Endometrial microvascular endothelial cells (primary cell): ENCODE data around the gene DTX1. TPM values are rescaled to one million over a fixed set of nuclear protein-coding genes. Genes with fewer than 3 reads are reported as not detected.

Experiments used
- in situ Hi-C: cut with HindIII; loops from 2 replicates; pipeline ENCODE4 v1.10.0; 2017; ENCODE audit warnings: low sequenced_read_pairs, low pct_unique_long_range_greater_than_20kb; ENCODE audit errors: inconsistent ontology term
- total RNA-seq: library from RNA; depleted of rRNA; stranded (reverse); fragments of >200 nt; gene quantifications from one replicate; pipeline ENCODE4 v1.2.3, GENCODE V29; 2015; ENCODE audit errors: inconsistent ontology term

Gene DTX1
- total RNA-seq, 1 donor from 2014 or later = not detected

GRCh38 chr12:113051759-113052158 is 4.8 kb upstream of the DTX1 start:
- in situ Hi-C loops = loop anchor here (25.0 kb wide), 1 partner anchor 111 kb away; no protein-coding TSS in a partner anchor

GRCh38 chr12:113052326-113052725 is 4.2 kb upstream of the DTX1 start:
- in situ Hi-C loops = loop anchor here (25.0 kb wide), 1 partner anchor 110 kb away; no protein-coding TSS in a partner anchor

- in situ Hi-C loops = loop anchor here (25.0 kb wide), 1 partner anchor 107 kb away; no protein-coding TSS in a partner anchor
These were observed 1.5 kb upstream of the DTX1 start for GRCh38 chr12:113054948-113055486.

GRCh38 chr12:113055594-113056380 is 743 bp upstream of the DTX1 start:
- in situ Hi-C loops = loop anchor here (25.0 kb wide), 1 partner anchor 107 kb away; no protein-coding TSS in a partner anchor

- in situ Hi-C loops = loop anchor here (25.0 kb wide), 1 partner anchor 106 kb away; no protein-coding TSS in a partner anchor
These were observed 224 bp upstream of the DTX1 start for GRCh38 chr12:113056381-113056630.

GRCh38 chr12:113057565-113058485 is 1.3 kb downstream of the DTX1 start:
- in situ Hi-C loops = loop anchor here (25.0 kb wide), 1 partner anchor 104 kb away; no protein-coding TSS in a partner anchor

- in situ Hi-C loops = loop anchor here (25.0 kb wide), 1 partner anchor 104 kb away; no protein-coding TSS in a partner anchor
These were observed 2.0 kb downstream of the DTX1 start for GRCh38 chr12:113058553-113058952.

- in situ Hi-C loops = loop anchor here (25.0 kb wide), 1 partner anchor 103 kb away; no protein-coding TSS in a partner anchor
These were observed 2.6 kb downstream of the DTX1 start for GRCh38 chr12:113059071-113059595.

GRCh38 chr12:113060336-113060960 is 3.9 kb downstream of the DTX1 start:
- in situ Hi-C loops = loop anchor here (25.0 kb wide), 1 partner anchor 102 kb away; no protein-coding TSS in a partner anchor

GRCh38 chr12:113061061-113061694 is 4.6 kb downstream of the DTX1 start:
- in situ Hi-C loops = loop anchor here (25.0 kb wide), 1 partner anchor 101 kb away; no protein-coding TSS in a partner anchor

GRCh38 chr12:113062502-113063395 is 6.2 kb downstream of the DTX1 start:
- in situ Hi-C loops = loop anchor here (25.0 kb wide), 1 partner anchor 100 kb away; no protein-coding TSS in a partner anchor

GRCh38 chr12:113063396-113064350 is 7.1 kb downstream of the DTX1 start:
- in situ Hi-C loops = loop anchor here (25.0 kb wide), 1 partner anchor 99 kb away; no protein-coding TSS in a partner anchor

GRCh38 chr12:113064395-113065125 is 8.0 kb downstream of the DTX1 start:
- in situ Hi-C loops = loop anchor here (25.0 kb wide), 1 partner anchor 98 kb away; no protein-coding TSS in a partner anchor

GRCh38 chr12:113065126-113066007 is 8.8 kb downstream of the DTX1 start:
- in situ Hi-C loops = loop anchor here (25.0 kb wide), 1 partner anchor 97 kb away; no protein-coding TSS in a partner anchor
